HG03575 (cell line): ENCODE results near the gene ZNF888.
"Not testable (repeated sequence)": the region's sequence is repeated elsewhere in the genome, so short reads cannot be mapped to it uniquely, and the experiment has no call there.

Experiments used
- ATAC-seq: cut with Tn5 transposase; IDR thresholded peaks from one replicate; pipeline ENCODE4 v1.9.1; 2021; ENCODE audit not compliant: unreplicated experiment, insufficient number of reproducible peaks, low FRiP score; ENCODE audit errors: extremely low read depth

ZNF888 gene

GRCh38 chr19:52922841-52923777 is at the start of gene ZNF888:
TSS of gene ZNF888 (minus strand) at chr19:52923428. CDS start at chr19:52917873, 5,555 bp downstream.
- ATAC-seq, result no peak

GRCh38 chr19:52967772-52968171 is 44.5 kb upstream of the ZNF888 start:
- no peak for ATAC-seq

DNA sequence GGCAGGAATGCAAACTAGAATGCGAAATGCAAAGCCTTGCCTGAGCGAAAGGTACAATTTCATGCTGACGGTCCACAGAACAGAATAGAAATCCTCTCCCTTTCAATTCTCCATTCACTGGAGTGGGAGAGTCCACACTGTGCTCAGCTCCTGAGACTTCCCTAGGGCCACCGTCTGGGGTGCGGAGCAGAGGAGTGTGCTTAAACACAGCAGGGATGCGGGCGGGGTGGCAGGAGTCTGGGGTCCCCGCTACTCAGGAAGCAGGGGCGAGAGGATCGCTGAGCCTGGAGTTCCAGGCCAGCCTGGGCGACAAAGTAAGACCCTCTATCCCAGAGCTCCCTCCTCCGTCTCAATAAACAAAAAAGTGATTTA is 40.0 kb upstream of the ZNF888 start:
- no peak for ATAC-seq

- no peak for ATAC-seq
These were observed 39.4 kb upstream of the ZNF888 start, which contains the start of gene ZNF816 for GRCh38 chr19:52962394-52963246. TSS of gene ZNF816 (minus strand) at chr19:52962881. CDS start at chr19:52956089, 6,792 bp downstream.

- no peak for ATAC-seq
These were observed 38.8 kb upstream of the ZNF888 start for GRCh38 chr19:52961981-52962380.

- ATAC-seq, result no peak
These were observed 36.5 kb upstream of the ZNF888 start for GRCh38 chr19:52959613-52960295.

- ATAC-seq, result no peak
These were observed 34.4 kb upstream of the ZNF888 start for GRCh38 chr19:52957591-52957990.

DNA sequence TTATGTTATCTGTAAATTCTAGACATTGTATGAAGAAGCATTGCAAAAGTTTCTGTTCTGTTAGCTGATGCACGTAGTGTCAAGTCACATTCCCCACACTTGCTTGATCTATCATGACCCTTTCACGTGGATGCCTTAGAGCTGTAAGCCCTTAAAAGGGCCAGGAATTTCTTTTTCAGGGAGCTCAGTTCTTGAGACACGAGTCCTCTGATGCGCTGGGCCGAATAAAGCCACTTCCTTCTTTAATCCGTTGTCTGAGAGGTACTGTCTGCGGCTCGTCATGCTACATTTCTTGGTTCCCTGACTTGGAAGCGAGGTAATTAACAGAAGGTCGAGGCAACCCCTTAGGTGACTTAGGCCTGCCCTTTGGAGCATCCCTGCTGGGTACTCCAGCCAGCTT is 33.7 kb upstream of the ZNF888 start:
- ATAC-seq, result no peak

DNA sequence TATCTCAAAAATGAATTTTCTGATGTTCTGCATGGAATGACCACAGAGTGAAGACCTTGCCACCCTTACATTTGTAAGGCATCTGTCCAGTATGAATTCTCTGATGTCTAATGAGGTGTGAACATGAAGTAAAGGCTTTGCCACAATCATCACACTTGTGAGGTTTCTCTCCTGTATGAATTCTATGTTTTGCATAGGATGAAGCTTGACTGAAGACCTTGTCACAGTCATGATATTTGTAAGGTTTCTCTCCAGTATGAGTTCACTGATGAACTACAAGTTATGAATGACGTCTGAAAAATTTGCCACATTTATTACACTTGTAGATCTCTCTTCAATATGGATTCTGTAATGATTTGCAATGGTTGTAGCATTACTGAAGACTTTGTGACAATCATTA is 26.2 kb upstream of the ZNF888 start:
- ATAC-seq, result no peak

DNA sequence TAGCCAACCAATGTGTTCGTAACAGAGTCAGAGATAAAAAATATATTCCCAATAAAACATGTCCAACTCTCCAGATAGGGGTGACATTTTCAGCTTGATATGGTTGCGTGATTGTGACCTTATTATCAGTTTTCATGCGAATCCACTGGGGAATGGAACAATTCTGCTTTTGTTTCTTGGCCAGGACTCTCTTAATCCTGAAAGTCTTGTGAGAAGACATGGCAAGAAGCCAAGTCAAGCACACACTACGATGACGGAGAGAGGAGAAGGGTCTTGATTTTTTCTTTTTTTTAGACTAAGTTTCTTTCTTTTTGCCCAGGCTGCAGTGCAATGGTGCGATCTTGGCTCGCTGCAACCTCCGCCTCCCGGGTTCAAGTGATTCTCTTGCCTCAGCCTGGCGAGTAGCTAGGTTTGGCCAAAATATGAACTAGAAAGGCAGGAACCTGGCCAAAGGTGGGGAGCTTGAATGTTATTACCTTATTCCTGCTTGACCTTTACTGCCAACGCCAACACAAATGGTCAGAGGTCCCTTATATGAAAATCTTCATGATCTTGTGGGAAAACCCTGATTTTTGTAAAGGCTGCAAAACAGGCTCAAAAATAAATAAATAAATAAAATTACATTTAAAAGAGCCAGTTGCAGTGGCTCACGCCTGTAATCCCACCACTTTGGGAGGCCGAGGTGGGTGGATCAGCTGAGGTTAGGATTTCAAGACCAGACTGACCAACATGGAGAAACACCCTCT is 25.0 kb upstream of the ZNF888 start:
- ATAC-seq, result no peak

- ATAC-seq, result no peak
These were observed 23.4 kb upstream of the ZNF888 start for GRCh38 chr19:52946322-52947310.

DNA sequence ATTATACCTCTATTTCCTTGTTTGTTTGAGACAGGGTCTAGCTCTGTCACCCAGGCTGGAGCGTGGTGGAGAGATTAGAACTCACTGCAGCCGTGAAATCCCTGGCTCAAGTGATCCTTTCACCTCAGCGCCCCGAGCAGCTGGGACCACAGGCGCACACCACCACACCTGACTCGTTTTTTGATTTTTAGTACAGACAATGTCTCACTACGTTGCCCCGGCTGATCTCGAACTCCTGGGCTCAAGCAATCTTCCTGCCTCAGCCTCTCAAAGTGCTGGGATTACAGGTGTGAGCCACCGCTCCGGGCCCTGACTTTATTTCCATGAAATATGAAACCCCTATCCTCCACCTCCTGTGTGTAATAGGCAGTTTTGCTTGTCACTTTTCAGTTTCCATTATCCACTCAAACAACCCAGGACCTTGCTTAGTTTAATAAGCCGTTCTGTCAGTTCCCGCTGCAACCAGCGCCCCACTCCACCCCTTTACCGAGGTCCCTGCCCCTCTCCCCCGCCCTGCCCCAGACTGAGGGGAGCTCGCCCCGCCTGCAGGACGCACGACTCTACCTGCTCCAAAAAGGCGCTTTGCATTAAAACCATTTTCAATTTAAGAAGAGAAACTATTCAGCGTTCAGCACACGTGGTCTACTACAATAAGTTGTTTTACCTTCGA is 22.6 kb upstream of the ZNF888 start:
- no peak for ATAC-seq

GRCh38 chr19:52944703-52945493 is 21.7 kb upstream of the ZNF888 start:
- not testable (repeated sequence) for ATAC-seq

GRCh38 chr19:52943884-52944643 is 20.8 kb upstream of the ZNF888 start:
- ATAC-seq, result no peak

DNA sequence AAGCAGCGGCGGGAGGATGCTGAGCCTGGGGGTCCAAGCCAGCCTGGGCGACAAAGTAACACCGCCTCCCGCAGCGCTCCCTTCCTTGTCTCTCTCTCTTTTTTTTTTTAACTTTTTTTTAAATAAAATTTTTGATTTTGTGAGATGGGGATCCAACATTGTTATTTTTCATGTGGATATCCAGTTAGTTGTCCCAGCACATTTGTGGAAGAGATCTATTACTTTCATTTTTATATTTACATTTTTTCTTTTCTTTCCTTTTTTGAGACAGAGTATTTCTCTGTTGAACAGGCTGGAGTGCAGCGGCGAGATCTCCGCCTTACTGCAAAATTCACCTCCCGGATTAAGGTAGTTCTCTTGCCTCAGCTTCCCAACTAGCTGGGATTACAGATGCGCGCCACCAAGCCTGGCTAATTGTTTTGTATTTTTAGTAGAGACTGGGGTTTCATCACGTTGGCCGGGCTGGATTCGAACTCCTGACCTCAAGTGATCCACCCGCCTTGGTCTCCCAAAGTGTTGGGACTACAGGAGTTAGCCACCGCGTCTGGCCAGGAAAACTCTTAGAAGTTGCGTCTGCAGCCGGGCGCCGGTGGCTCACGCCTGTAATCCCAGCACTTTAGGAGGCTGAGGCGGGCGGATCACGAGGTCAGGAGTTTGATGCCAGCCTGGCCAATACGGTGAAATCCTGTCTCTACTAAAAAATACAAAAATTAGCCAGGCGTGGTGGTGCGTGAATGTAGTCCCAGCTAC is 20.1 kb upstream of the ZNF888 start:
- no peak for ATAC-seq
